RWPE2 (cell line): ENCODE measurements around the gene OR6C65.

ENCODE experiments used
- ATAC-seq: fragments of 200-7000 bp; cut with Tn5 transposase; 3 replicates; pipeline ENCODE4 v1.9.1; 2021; ENCODE audit warnings: low read depth
- DNase-seq: peaks from one replicate; pipeline ENCODE4 v3.0.0-alpha.2; 2020; ENCODE audit warnings: low spot score
- H3K27ac ChIP-seq: fragments of 450-650 bp; 2 replicates; pipeline ENCODE4 v1.5.1; 2017; ENCODE audit warnings: mild to moderate bottlenecking; ENCODE audit not compliant: poor library complexity, severe bottlenecking
- H3K27me3 ChIP-seq: fragments of 250-450 bp; sonication (Bioruptor Pico); 2 replicates; pipeline ENCODE4 v1.5.1; 2021; ENCODE audit warnings: mild to moderate bottlenecking, moderate library complexity; ENCODE audit not compliant: insufficient read depth, poor library complexity, severe bottlenecking
- H3K36me3 ChIP-seq: fragments of 250-450 bp; sonication (Bioruptor Pico); 2 replicates; pipeline ENCODE4 v1.5.1; 2020; ENCODE audit warnings: low read depth, mild to moderate bottlenecking, moderate library complexity
- H3K4me1 ChIP-seq: fragments of 250-450 bp; sonication (Bioruptor Pico); 2 replicates; pipeline ENCODE4 v1.5.1; 2021; ENCODE audit warnings: mild to moderate bottlenecking, moderate library complexity; ENCODE audit not compliant: insufficient read depth, poor library complexity, severe bottlenecking
- H3K4me3 ChIP-seq: fragments of 250-450 bp; sonication (Bioruptor Pico); 2 replicates; pipeline ENCODE4 v1.5.1; 2021; ENCODE audit warnings: mild to moderate bottlenecking, moderate library complexity; ENCODE audit not compliant: severe bottlenecking
- H3K9me3 ChIP-seq: fragments of 250-450 bp; sonication (Bioruptor Pico); 2 replicates; pipeline ENCODE4 v1.5.1; 2021; ENCODE audit warnings: mild to moderate bottlenecking, moderate library complexity; ENCODE audit not compliant: severe bottlenecking
- TF ChIP-seq, protein P1 (sequence below): fragments of 450-650 bp; IDR thresholded peaks from one replicate; pipeline ENCODE4 v1.5.1; 2017; ENCODE audit warnings: mild to moderate bottlenecking, moderate library complexity; ENCODE audit not compliant: poor library complexity, severe bottlenecking

The OR6C65 gene

DNA sequence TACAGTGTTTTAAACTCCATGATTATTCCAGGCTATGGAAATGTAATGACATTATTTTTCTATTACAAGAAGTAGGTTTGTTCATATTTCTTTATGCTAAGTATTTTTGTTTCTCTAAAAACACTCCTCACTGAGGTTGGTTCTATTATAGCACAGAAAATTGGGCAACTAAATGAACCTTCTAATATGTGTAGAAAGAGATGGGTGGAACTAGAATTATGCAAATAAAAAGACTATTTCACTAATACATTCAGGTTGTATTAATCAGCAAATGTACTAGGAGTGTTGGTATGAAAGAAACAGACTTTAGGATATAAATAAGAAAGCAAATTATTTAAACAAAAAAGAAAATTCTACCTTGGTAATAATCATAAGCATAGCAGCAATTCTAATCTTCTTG is 48.5 kb downstream of the OR6C65 start:
- ATAC-seq (no peak), DNase-seq (no peak)
- Histone ChIP-seq H3K36me3 (no peaks in the 10 kb centered on the region), H3K27me3 (peaks cover 23% of the 10 kb centered on the region), H3K9me3 (no peaks in the 10 kb centered on the region), H3K4me3 (no peak overlapping the region), H3K27ac (no peak overlapping the region), H3K4me1 (no peaks in the 10 kb centered on the region)
- TF ChIP-seq, protein P1, sequence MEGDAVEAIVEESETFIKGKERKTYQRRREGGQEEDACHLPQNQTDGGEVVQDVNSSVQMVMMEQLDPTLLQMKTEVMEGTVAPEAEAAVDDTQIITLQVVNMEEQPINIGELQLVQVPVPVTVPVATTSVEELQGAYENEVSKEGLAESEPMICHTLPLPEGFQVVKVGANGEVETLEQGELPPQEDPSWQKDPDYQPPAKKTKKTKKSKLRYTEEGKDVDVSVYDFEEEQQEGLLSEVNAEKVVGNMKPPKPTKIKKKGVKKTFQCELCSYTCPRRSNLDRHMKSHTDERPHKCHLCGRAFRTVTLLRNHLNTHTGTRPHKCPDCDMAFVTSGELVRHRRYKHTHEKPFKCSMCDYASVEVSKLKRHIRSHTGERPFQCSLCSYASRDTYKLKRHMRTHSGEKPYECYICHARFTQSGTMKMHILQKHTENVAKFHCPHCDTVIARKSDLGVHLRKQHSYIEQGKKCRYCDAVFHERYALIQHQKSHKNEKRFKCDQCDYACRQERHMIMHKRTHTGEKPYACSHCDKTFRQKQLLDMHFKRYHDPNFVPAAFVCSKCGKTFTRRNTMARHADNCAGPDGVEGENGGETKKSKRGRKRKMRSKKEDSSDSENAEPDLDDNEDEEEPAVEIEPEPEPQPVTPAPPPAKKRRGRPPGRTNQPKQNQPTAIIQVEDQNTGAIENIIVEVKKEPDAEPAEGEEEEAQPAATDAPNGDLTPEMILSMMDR: no peak
